ENCODE data around the gene ZNF239. TPM values are rescaled to one million over a fixed set of nuclear protein-coding genes. Genes with fewer than 3 reads are reported as not detected.
"Not testable (repeated sequence)": the region's sequence is repeated elsewhere in the genome, so short reads cannot be mapped to it uniquely, and the experiment has no call there.

The ZNF239 gene
- total and polyA plus RNA-seq, 2 of the 4 experiments (the other 2 are of a cell fraction) = 7.4 to 12.7 TPM

- H3K4me1 ChIP-seq (ENCODE audit: control insufficient read depth, insufficient read depth, low read length); H3K27ac ChIP-seq (ENCODE audit: insufficient read depth, low read length); H3K4ac ChIP-seq (ENCODE audit: low read depth, low read length); H3K23ac ChIP-seq (ENCODE audit: low read depth, low read length); DNase-seq; H2BK20ac ChIP-seq (ENCODE audit: low read depth, low read length); H2BK120ac ChIP-seq (ENCODE audit: low read depth, low read length); H3K36me3 ChIP-seq (ENCODE audit: control insufficient read depth, insufficient read depth, low read length); intact Hi-C loops (cut with micrococcal nuclease); BruUV-seq (replicated peaks); H2BK5ac ChIP-seq (ENCODE audit: low read depth, low read length, poor library complexity, severe bottlenecking); H4K91ac ChIP-seq (ENCODE audit: insufficient read depth, low read depth, low read length); ATAC-seq (ENCODE audit: low read depth); H4K20me1 ChIP-seq (ENCODE audit: insufficient read depth, low read length); dilution Hi-C loops (cut with HindIII; ENCODE audit: low sequenced_read_pairs, unreplicated experiment); H3K4me2 ChIP-seq (ENCODE audit: low read depth, low read length); H3K9me3 ChIP-seq (ENCODE audit: control insufficient read depth, insufficient read depth, low read length); H3K4me3 ChIP-seq (ENCODE audit: insufficient read depth, low read depth, low read length); POLR2A ChIA-PET (ENCODE audit: unreplicated experiment); H3K18ac ChIP-seq (ENCODE audit: low read depth, low read length); in situ Hi-C loops (cut with MboI; ENCODE audit: low sequenced_read_pairs); H3K14ac ChIP-seq (replicated peaks; ENCODE audit: low read depth, low read length); H3K27me3 ChIP-seq (ENCODE audit: control insufficient read depth, insufficient read depth, low read length); H3K56ac ChIP-seq (ENCODE audit: extremely low read depth, insufficient read depth, low read length); CTCF ChIA-PET; H2AFZ ChIP-seq (replicated peaks; ENCODE audit: low read length, poor library complexity); H3K9ac ChIP-seq (ENCODE audit: low read depth, low read length); H2AK5ac ChIP-seq (ENCODE audit: low read depth, low read length); H3K9me1 ChIP-seq (ENCODE audit: insufficient read depth, low read length); H4K5ac ChIP-seq (ENCODE audit: low read depth, low read length); H4K8ac ChIP-seq (ENCODE audit: low read depth in 2 of 2, low read length in 2 of 2); H2AK9ac ChIP-seq (replicated peaks; ENCODE audit: low read depth, low read length, poor library complexity); H3K79me1 ChIP-seq (ENCODE audit: low read depth in 1 of 2, low read length in 2 of 2); H2BK15ac ChIP-seq (ENCODE audit: low read depth, low read length): not testable (repeated sequence)
- WGBS, 2 experiments (ENCODE audit: extremely low coverage in 2 of 2, insufficient read length in 1 of 2) = 60% methylated on average over 2 of the region's 6 CpGs; no CpG with 5 or more reads in 1 of the 2 experiments
Measured at GRCh38 chr10:43601576-43601975, 27.2 kb upstream of the ZNF239 start.

Data from IMR-90 (cell line).